Stimulated activated CD4-positive, alpha-beta T cell treated with anti-CD3 and anti-CD28 coated beads, Interleukin-15, amount 100 ng/mL, for 24 hours (primary cell): ENCODE measurements around the gene DHX9.

Experiments used
- DNase-seq: peaks from one replicate; pipeline ENCODE4 v3.0.0-alpha.2; 2020

DHX9 gene

DNA sequence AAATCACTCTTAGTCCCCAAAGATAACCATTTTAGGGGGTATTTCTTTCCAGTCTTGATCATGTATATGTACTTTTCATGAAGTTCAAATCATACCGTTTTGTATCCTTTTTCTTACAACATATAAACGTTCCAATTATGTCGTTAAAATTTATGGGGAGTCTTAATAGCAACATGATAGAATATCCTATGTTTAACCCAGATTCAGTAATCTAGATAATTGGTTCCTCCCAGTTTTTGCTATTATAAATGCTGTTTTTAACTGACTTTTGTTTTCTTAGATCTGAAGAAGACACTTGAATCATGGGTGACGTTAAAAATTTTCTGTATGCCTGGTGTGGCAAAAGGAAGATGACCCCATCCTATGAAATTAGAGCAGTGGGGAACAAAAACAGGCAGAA, 3.1 kb downstream of the DHX9 start:
- no peak for DNase-seq

GRCh38 chr1:182845379-182845778, 6.2 kb downstream of the DHX9 start:
- DNase-seq: peak; percentile 16

GRCh38 chr1:182845894-182846293, 6.7 kb downstream of the DHX9 start:
- no peak for DNase-seq

DNA sequence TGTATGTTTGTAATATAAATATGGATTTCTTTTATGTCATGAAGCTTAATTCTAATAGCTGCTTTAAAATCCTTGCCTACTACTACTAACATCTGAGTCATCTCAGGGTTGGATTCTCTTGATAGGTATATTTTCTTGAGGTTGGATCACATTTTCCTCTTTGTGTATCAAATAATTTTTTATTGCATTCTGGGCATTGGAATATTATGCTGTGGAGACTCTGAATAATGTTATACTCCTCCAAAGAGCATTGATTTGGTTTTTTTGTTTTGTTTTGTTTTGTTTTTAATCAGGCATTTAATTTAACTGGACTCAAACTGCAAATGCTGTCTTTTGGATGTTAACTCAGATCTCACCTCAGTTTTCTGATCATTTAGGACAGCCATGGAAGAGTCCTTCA, 8.0 kb downstream of the DHX9 start:
- no peak for DNase-seq

GRCh38 chr1:182848736-182849135, 9.6 kb downstream of the DHX9 start:
- DNase-seq: no peak

- DNase-seq: no peak
Observed at GRCh38 chr1:182850319-182850718, 11.2 kb downstream of the DHX9 start.

GRCh38 chr1:182851825-182852224, 12.7 kb downstream of the DHX9 start:
- DNase-seq: no peak

DNA sequence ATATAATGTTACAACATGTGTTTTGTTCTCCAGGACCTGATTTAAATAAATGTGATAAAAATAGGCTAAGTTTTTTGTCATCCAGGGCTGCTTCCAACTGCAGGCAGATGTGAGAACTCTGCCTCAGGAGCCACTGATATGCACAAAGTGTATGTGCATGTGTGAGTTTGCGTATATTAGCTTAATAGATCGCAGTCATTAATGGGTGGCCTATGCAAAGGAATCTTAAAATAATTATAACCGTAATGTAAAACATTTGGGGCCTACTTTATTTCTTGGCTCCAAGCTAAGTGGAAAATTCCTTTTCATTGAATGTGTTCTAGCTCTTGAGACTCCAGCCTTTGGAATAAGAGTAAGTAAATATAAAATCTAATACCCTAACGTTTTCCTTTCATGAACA, 16.8 kb downstream of the DHX9 start:
- no peak for DNase-seq

- no peak for DNase-seq
Observed at GRCh38 chr1:182857212-182857611, 18.1 kb downstream of the DHX9 start.

GRCh38 chr1:182860658-182861057, 21.5 kb downstream of the DHX9 start:
- no peak for DNase-seq

DNA sequence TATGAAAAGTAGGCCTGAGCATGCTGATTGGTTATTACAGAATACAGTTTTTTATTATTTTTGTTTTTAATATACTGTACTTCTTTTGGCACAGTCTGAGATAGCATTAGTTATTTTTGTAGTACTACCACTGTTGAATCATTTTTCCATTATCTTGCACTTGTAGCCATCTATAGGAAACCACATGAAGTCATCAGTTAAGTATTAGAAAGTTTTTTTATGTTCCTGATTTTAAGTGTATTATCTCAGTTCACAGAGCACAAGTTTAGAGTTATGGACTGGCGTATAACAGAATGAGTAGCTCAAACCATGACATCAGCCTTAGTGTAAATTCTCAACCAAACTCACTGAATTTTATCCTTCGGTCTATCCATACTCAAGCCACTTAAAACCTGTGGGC, 22.8 kb downstream of the DHX9 start:
- DNase-seq: no peak

DNA sequence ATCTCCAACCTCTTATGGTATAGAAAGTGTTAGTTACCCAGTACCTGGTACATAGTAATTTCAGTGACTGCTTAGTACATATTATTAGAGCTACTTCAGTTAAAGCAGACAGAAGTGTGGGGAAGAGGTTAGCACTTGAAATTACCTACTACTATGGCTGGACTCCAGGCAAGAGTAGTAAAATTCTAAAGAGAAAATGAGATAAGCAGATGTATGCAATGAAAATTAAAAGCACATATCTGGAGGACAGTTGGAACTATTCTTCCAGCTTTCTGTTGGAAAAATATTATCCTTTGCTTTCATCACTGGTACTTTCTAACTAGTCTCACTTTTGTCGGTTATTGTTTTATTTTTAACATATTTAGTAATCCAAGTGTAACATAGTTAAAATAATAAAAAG, 23.7 kb downstream of the DHX9 start:
- DNase-seq: no peak

DNA sequence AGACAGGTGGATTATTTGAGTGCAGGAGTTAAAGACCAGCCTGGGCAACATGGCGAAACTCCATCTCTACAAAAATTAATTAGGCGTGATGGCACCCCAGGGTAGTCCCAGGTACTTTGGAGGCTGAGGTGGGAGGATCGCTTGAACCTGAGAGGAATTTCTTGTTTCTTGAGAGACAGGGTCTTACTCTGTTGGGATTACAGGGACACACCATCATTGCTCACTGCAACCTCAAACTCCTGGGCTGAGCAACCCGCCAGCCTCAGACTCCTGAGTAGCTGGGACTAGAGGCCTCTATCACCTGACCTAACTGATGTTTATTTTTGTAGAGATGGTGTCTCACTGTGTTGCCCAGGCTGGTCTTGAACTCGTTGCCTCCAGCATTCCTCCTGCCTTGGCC, 24.8 kb downstream of the DHX9 start:
- no peak for DNase-seq

- no peak for DNase-seq
Observed at GRCh38 chr1:182867861-182868260, 28.7 kb downstream of the DHX9 start.

- no peak for DNase-seq
Observed at GRCh38 chr1:182869241-182869666, 30.1 kb downstream of the DHX9 start.

- no peak for DNase-seq
Observed at GRCh38 chr1:182872881-182873280, 33.7 kb downstream of the DHX9 start.

DNA sequence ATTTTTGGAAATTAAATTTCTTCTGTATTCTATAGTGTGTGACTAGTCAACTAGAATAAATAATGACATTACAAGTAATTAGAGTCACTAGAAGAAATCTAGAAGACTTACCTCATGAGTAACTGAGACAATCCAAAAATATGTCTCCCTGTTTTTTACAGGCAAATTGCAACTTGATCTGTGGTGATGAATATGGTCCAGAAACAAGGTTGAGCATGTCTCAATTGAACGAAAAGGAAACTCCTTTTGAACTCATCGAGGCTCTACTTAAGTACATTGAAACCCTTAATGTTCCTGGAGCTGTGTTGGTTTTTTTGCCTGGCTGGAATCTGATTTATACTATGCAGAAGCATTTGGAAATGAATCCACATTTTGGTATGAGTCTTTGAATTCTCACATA, 36.7 kb downstream of the DHX9 start:
- DNase-seq: no peak

DNA sequence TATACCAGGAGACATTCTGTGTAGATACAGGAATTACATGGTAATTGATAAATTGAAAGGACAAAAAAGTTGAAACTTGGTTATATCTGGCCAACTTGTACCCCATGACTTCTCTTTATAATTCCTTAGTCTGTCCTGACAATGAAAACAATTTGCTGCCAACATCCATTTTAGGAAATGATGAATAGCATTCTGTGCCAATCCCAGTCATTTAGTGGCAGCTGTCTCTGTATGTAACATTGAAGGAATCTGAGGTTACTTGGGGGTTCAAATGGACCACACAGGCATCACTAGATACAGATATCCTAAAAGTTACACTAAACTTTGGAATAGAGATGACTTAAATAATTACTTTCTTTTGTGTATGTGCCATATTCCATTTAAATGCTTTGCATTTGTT, 38.2 kb downstream of the DHX9 start:
- no peak for DNase-seq

GRCh38 chr1:182877842-182878241, 38.7 kb downstream of the DHX9 start:
- DNase-seq: peak; percentile 47

DNA sequence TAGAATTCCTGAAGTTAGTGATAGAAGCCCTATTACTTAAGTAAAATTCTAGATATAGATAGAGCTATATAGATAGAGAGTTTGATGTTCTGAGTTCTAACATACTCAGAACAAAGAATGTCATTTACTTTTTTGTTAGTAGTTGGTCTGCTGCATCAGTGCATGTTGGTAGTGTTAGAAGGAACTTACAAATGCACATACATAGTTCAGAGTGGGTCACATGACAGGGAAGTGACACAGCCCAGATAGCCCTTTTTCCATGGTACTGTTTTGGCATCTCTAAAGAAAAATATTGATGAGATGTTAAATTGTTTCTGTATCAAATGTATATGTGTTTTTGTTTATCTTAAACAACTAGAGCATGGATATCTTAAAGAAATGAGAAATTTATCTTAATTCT, 45.7 kb downstream of the DHX9 start:
- no peak for DNase-seq

DNA sequence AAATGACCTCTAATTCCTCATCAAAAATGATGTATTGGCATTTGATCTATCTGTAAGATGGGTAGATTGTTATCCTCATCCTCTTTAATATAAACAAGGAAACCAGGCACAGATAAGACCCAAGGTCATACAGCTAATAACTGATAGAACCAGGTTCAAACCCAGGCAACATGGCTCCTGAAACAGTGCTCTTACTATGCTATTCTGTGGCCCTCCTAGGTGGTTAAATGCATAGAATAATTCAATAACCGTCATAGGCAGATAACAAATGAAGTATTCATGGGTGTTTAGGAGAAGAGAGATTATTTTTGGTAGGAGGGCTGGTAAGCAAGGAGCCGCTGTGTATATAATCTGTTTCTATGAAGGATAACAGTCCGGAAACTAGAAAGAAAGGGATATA, 46.4 kb downstream of the DHX9 start:
- no peak for DNase-seq

- no peak for DNase-seq
Observed at GRCh38 chr1:182886985-182887384, 47.8 kb downstream of the DHX9 start.

DNA sequence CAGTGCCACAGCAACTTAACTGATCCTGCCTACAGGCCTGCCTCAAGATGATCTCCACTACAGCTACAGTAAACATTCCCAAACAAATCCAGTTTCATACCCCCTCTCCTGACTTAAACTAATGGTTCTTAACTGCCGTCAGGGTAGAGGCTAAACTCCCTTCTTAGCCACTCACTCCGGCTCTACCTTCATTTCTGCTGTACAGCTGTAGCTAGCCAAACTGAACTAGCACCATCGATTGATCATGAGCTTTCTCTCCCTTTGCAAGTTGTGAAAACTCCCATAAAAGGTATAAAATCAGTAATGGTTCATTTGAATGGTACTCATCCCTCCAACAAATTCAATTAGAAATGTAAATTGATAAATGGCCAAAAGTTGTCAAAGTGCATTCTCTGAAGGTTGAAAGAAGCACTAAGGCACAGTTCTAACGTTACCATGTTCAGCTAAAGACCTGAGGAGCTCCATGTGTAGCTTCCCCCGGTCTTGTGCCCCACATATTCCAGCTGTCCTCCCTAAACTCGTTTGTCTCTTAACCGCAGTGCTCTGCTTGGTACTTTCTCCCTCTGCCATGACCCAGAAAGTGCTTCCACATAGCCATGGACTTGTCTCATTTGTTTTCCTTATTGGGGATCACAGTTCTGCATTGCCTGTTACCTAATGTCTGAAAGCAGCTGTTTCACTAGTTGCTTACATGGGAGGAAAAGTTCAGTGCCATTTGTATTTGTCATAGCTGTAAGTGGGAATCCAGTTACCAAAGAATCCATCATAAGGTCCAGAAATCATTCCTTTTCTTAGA, 49.8 kb downstream of the DHX9 start:
- no peak for DNase-seq

GRCh38 chr1:182889997-182890396, 50.9 kb downstream of the DHX9 start:
- DNase-seq: no peak

DNA sequence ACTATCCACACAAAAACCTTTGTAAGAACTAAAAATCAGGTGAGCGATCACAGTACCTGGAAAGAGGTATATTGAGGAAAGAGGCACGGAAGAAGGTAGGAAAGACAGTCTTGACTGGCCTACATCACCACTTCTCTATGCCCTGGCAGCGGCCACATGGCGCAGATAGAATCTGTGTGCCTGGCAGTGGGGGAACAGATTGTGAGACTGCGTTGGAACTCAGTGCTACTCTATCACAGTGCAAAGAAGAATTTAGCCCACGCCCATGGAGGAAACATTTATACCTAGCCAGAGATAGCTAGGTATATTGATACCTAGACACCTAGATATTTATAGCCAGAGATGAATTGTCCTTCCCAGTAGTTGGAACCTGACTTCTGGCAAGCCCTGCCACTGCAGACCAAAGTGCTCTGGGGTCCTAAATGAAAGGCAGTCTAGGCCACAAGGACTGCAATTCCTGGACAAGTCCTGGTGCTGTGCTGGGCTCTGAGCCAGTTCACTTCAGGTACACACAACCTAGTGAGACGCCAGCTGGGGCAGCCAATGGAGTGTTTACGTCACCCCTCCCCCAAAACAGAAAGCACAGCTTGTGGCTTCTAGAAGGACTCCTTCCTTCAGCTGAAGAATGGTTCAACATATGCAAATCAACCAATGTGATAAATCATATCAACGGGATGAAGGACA, 51.9 kb downstream of the DHX9 start:
- DNase-seq: no peak
